ENCODE data around the gene LRRC32.

Gene LRRC32

DNA sequence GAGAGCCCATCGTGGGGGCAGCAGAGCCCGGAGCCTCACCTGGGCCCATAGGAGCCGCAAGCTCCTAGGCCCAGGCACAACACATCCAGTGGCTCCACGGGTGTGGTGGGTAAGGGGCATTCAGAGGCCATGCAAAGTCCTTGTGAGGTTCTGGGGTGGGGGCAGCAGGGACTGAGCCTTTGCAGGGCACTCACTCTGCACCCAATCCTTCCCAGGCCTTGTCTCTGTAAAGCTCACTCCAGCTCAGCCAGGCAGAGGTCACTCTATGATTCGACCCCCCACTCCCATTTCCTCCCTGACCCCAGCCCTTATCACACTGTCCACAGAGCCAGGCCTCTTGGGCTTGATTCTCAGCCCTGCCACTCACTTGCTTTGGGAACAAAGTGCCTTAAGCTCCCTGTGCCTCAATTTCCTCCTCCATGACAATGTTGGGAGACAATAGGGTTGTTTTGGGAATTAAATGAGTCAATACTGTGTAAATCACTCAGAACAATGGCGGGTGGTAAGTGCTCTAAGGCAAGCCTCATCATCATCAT is 46.6 kb downstream of the LRRC32 start:
- H3K27me3 Mint-ChIP-seq (ENCODE audit: low read depth), result peaks cover 7% of the 10 kb centered on the region
- no peaks in the 10 kb centered on the region for H3K36me3 Mint-ChIP-seq (ENCODE audit: low read depth)
- H3K4me3 Mint-ChIP-seq, result no peak overlapping the region
- H3K27ac Mint-ChIP-seq, result peak overlapping the region in 1 of 3 experiments; percentile 61
- peaks cover 7% of the 10 kb centered on the region for H3K4me1 Mint-ChIP-seq
- TF ChIP-seq, protein P1, sequence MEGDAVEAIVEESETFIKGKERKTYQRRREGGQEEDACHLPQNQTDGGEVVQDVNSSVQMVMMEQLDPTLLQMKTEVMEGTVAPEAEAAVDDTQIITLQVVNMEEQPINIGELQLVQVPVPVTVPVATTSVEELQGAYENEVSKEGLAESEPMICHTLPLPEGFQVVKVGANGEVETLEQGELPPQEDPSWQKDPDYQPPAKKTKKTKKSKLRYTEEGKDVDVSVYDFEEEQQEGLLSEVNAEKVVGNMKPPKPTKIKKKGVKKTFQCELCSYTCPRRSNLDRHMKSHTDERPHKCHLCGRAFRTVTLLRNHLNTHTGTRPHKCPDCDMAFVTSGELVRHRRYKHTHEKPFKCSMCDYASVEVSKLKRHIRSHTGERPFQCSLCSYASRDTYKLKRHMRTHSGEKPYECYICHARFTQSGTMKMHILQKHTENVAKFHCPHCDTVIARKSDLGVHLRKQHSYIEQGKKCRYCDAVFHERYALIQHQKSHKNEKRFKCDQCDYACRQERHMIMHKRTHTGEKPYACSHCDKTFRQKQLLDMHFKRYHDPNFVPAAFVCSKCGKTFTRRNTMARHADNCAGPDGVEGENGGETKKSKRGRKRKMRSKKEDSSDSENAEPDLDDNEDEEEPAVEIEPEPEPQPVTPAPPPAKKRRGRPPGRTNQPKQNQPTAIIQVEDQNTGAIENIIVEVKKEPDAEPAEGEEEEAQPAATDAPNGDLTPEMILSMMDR (IDR thresholded peaks at IDR 0.05; ENCODE audit: unreplicated experiment in 3 of 3), result no peak
- peaks cover 8% of the 10 kb centered on the region for H3K9me3 Mint-ChIP-seq

DNA sequence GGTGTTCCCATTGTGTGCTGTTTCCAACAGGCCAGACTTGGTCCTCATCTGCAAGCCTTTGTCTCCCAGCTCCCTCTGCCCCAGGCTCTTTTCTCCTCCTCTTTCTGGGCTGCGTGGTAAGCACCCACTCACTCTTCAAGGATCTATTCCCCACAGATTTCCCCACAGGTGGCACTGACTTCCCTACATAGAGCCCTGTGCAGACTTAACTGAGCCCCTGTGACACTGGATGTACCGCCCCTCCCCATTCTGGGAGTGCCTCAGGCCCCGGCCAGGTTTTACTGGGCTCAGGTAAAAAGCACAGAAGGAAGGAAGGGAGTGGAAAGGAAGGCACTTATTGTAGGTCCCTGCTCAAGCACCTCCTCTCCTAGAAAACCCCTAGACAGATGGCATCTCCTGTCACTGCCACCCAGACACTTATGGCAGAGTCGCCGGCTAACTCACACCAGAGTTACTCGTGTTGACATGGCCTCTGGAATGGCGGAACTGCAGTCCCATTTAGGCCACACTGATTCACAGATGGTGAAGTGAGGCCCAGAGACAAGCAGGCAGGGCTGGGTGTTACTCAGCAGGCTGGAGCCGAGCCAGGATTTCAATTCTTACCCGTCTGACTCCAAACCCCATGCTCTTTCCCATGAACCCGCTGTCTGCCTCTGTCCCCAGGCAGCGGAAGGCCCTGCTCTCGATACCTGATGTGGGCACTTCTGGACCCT is 47.2 kb downstream of the LRRC32 start:
- Mint-ChIP-seq H3K27me3 (ENCODE audit: low read depth) (peaks cover 7% of the 10 kb centered on the region), H3K4me1 (peaks cover 10% of the 10 kb centered on the region), H3K36me3 (ENCODE audit: low read depth) (peaks cover 2% of the 10 kb centered on the region)

DNA sequence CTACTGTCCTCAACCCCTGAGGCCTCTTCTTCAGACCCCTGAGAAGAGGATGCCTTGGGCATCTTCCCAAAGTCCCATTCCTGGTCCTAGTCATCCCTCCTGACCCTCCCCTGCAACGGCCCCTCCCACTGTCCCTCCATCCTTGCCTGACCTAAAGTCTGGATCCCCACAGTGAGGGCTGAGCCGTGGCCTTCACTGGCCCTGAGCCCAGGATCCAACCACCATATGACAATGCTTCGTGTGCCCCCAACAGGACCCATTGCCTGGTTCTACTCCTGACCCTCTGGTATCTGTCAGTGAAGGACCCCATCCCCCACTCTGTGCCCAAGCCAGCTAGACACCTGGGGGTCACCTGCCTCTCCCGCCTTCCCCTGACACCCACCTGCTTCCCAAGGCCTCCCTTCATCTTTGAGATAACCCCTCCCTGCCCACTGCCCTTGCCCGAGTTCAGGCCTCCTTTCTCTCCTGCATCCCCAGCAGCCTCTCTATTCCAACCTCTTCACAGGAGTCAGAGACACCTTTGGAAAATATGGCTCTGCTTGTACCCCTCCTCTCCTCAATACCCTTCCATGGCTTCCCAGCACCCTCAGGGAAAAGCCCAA is 48.0 kb downstream of the LRRC32 start:
- Mint-ChIP-seq H3K27me3 (ENCODE audit: low read depth) (peaks cover 8% of the 10 kb centered on the region), H3K4me3 (no peak overlapping the region), H3K36me3 (ENCODE audit: low read depth) (peaks cover 4% of the 10 kb centered on the region), H3K4me1 (peaks cover 17% of the 10 kb centered on the region), H3K27ac (peak overlapping the region in 2 of 3 experiments; percentile 77 to 82), H3K9me3 (peaks cover 13% of the 10 kb centered on the region)
- TF ChIP-seq, protein P1 (IDR thresholded peaks at IDR 0.05; ENCODE audit: unreplicated experiment in 3 of 3), result no peak

More for the DNA sequence above, 47.2 kb downstream of the LRRC32 start:
- Mint-ChIP-seq H3K9me3 (peaks cover 15% of the 10 kb centered on the region), H3K4me3 (no peak overlapping the region), H3K27ac (peak overlapping the region in 2 of 3 experiments; percentile 77 to 82)
- TF ChIP-seq, protein P1 (IDR thresholded peaks at IDR 0.05; ENCODE audit: unreplicated experiment in 3 of 3), result no peak

DNA sequence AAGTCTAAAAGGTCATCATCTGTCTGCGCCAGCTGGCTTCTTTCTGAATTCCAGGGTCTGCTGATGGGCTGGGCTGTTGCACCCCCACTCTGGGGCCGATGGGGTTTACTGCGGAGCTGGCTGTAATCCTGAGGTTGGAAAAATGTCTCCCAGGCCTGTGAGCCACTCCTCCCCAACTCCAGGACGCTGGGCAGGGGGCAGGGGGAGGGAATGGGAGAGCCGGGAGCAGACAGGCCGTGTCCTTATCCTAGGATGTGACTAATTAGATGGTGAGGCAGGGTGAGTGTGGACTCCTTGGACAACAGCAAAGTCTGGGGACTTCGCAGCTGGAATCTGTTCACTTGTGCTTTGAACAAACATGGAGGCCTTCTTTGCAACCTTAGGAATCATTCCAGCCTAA is 48.7 kb downstream of the LRRC32 start:
- peaks cover 24% of the 10 kb centered on the region for H3K4me1 Mint-ChIP-seq
- no peak overlapping the region for H3K4me3 Mint-ChIP-seq
- TF ChIP-seq, protein P1 (IDR thresholded peaks at IDR 0.05; ENCODE audit: unreplicated experiment in 3 of 3), result no peak
- peaks cover 14% of the 10 kb centered on the region for H3K27me3 Mint-ChIP-seq (ENCODE audit: low read depth)
- H3K9me3 Mint-ChIP-seq, result peaks cover 15% of the 10 kb centered on the region
- peaks cover 4% of the 10 kb centered on the region for H3K36me3 Mint-ChIP-seq (ENCODE audit: low read depth)
- H3K27ac Mint-ChIP-seq, result peak overlapping the region; percentile 60 to 82 (median 77)

DNA sequence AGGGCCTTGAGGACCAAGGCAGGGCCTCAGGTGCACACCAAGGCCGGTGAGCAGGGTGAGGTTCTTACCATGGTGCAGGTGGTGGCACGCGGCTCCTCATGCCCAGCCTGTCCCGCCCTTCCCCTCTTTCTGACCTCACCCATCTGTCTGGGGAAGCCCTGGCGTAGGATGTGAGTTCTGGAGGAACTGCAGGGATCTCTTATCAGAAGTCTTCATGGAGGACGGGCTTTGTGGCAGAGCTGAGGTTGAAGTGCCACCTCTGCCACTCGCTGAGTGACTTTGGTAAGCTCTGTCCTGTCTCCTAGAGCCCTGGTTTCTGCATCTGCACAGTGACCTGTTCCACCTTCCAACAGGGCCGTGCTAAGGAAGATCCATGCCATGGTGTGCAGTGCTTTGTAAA is 49.1 kb downstream of the LRRC32 start:
- TF ChIP-seq, protein P1 (IDR thresholded peaks at IDR 0.05; ENCODE audit: unreplicated experiment in 3 of 3), result no peak
- H3K36me3 Mint-ChIP-seq (ENCODE audit: low read depth), result peaks cover 4% of the 10 kb centered on the region

More for the DNA sequence above, 49.1 kb downstream of the LRRC32 start:
- no peak overlapping the region for H3K4me3 Mint-ChIP-seq
- H3K4me1 Mint-ChIP-seq, result peaks cover 28% of the 10 kb centered on the region
- peaks cover 15% of the 10 kb centered on the region for H3K9me3 Mint-ChIP-seq
- H3K27ac Mint-ChIP-seq, result peak overlapping the region in 2 of 3 experiments; percentile 77 to 82
- H3K27me3 Mint-ChIP-seq (ENCODE audit: low read depth), result peaks cover 13% of the 10 kb centered on the region

Measured in nephron (organoid).